Measurements from ENCODE around the gene TP53I13.

DNA sequence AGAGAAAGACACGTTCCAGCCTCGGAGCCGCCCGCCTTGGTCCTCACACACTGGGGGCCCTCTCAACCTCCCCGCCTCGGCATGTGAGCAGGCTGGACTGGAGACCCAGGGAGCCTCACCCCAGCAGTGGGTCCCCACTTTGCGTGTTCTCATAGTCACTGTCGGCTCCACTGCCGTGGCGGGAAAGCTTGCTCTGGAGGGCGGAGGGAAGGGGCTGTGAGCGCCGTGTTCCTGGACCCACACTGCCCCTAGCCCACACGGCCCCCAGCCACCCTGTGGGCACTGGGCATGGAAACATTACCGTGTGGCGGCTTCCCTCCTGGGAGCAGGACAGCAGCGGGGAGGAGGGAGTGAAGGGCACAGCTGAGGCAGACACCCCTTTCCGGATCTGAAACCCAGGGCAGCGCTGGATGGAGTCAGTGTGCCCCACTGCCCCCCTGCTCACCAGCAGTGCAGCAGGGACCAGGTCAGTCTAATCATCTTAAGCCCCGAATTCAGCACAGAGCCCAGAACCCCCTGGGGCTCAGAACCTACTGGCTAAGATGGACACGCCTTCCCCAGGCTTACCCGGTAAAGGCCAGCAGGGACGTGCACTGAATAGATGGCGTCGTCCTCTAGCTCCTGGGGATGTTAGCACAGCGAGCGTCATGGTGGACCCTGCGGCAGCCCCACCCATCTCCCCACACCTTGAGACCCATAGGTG lies 7.2 kb downstream of the TP53I13 start:
- TF ChIP-seq, protein P1, sequence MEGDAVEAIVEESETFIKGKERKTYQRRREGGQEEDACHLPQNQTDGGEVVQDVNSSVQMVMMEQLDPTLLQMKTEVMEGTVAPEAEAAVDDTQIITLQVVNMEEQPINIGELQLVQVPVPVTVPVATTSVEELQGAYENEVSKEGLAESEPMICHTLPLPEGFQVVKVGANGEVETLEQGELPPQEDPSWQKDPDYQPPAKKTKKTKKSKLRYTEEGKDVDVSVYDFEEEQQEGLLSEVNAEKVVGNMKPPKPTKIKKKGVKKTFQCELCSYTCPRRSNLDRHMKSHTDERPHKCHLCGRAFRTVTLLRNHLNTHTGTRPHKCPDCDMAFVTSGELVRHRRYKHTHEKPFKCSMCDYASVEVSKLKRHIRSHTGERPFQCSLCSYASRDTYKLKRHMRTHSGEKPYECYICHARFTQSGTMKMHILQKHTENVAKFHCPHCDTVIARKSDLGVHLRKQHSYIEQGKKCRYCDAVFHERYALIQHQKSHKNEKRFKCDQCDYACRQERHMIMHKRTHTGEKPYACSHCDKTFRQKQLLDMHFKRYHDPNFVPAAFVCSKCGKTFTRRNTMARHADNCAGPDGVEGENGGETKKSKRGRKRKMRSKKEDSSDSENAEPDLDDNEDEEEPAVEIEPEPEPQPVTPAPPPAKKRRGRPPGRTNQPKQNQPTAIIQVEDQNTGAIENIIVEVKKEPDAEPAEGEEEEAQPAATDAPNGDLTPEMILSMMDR (tag by site-specific recombination; IDR thresholded peaks at IDR 0.05): no peak
- TF ChIP-seq ZNF792 (tag by site-specific recombination; IDR thresholded peaks at IDR 0.05) (no peak), MZF1 (tag by site-specific recombination; IDR thresholded peaks at IDR 0.05; ENCODE audit: borderline replicate concordance) (no peak), ZBTB21 (tag by site-specific recombination; IDR thresholded peaks at IDR 0.05) (no peak)

Data from HEK293 (cell line).